K562 (cell line): ENCODE measurements around the gene PHACTR3. TPM values are rescaled to one million over a fixed set of nuclear protein-coding genes. Genes with fewer than 3 reads are reported as not detected.

ENCODE experiments used
- ATAC-seq: fragments of 200-7000 bp; cut with Tn5 transposase; 3 replicates; pipeline ENCODE4 v1.9.1; 2020; ENCODE audit warnings: moderate library complexity
- BruUV-seq: library from RNA; stranded (reverse); fragments of 400-500 nt; replicated peaks from 2 replicates; lab custom pipeline; 2021; lab: Mats Ljungman, UMichigan
- CTCF ChIA-PET: fragments of 300-600 bp; formaldehyde crosslinking; extraction: SDS; loops from one replicate; lab custom pipeline; 2021; ENCODE audit warnings: low intra/inter-chr PET ratio; lab: Yijun Ruan, JAX
- POLR2A ChIA-PET: fragments of 300-600, 350-650 bp; sonication (Branson Sonifier 250); formaldehyde crosslinking; extraction: SDS; loops from one replicate; lab custom pipeline; 2021; ENCODE audit warnings: antibody characterized with exemption, inconsistent platforms; lab: Yijun Ruan, JAX
- DNase-seq, 4 experiments: peaks; one replicate each; pipeline versions ENCODE4 v3.0.0 to v3.0.0-alpha.2; 2011 to 2018; ENCODE audit warnings: low spot score in 3 of 4, mixed read lengths in 3 of 4; ENCODE audit errors: extremely low read depth in 1 of 4
- FAIRE-seq: peaks from 2 replicates; lab custom pipeline; 2011; peaks lifted over from hg19 to GRCh38; lab: Jason Lieb, UNC
- H2AFZ ChIP-seq: 2 replicates; pipeline ENCODE4 v1.6.0; 2011; ENCODE audit warnings: low read depth, low read length, control low read depth, inconsistent platforms
- H3K27ac ChIP-seq: fragments of 200-600 bp; 3 replicates; pipeline ENCODE4 v1.8.0; 2011; ENCODE audit warnings: low read depth, mild to moderate bottlenecking, control low read depth, inconsistent platforms, low read length, moderate library complexity, mixed read lengths; ENCODE audit errors: extremely low read depth
- H3K27me3 ChIP-seq, 2 experiments: fragments of 300-600 bp in 1 of 2; 2 replicates in 1 of 2; 3 replicates in 1 of 2; pipeline versions ENCODE4 v1.6.0 to v1.8.0; 2011; ENCODE audit warnings: inconsistent platforms in 2 of 2, low read length in 2 of 2, mild to moderate bottlenecking in 1 of 2, mixed read lengths in 1 of 2, moderate library complexity in 1 of 2; ENCODE audit not compliant: control insufficient read depth in 2 of 2, insufficient read depth in 2 of 2
- H3K36me3 ChIP-seq: fragments of 300-600 bp; 3 replicates; pipeline ENCODE4 v1.8.0; 2011; ENCODE audit warnings: mild to moderate bottlenecking, low read length, inconsistent platforms; ENCODE audit not compliant: control insufficient read depth, insufficient read depth
- H3K4me1 ChIP-seq, 2 experiments: fragments of 200-600 bp in 1 of 2; replicated peaks in 1 of 2; 2 replicates in 1 of 2; 3 replicates in 1 of 2; pipeline versions ENCODE4 v1.5.1 to v1.8.0; 2011; ENCODE audit warnings: inconsistent platforms in 2 of 2, low read length in 2 of 2, mild to moderate bottlenecking in 1 of 2, mixed read lengths in 1 of 2, moderate library complexity in 1 of 2; ENCODE audit not compliant: control insufficient read depth in 2 of 2, insufficient read depth in 2 of 2
- H3K4me2 ChIP-seq: 2 replicates; pipeline ENCODE4 v1.6.1; 2011; ENCODE audit warnings: low read length, control low read depth, inconsistent platforms, mixed read lengths; ENCODE audit not compliant: insufficient read depth
- H3K4me3 ChIP-seq: fragments of 200-600 bp; sonication (generic), shearing (Covaris generic); 2 replicates; pipeline ENCODE4 v1.5.1; 2016; ENCODE audit warnings: control low read depth, inconsistent platforms
- H3K79me2 ChIP-seq: fragments of 200-600 bp; 3 replicates; pipeline ENCODE4 v1.8.0; 2011; ENCODE audit warnings: low read length, inconsistent platforms; ENCODE audit not compliant: control insufficient read depth, insufficient read depth
- H3K9ac ChIP-seq, 2 experiments: 2 replicates each; pipeline versions ENCODE4 v1.6.0 to v1.6.1; 2011; ENCODE audit warnings: low read depth in 2 of 2, low read length in 2 of 2, control low read depth in 1 of 2, inconsistent platforms in 1 of 2, mild to moderate bottlenecking in 1 of 2, mixed read lengths in 1 of 2; ENCODE audit not compliant: insufficient read depth in 1 of 2
- H3K9me1 ChIP-seq: one replicate; pipeline ENCODE4 v1.6.0; 2011; ENCODE audit warnings: inconsistent platforms, mild to moderate bottlenecking, low read length, moderate library complexity; ENCODE audit not compliant: control insufficient read depth, insufficient read depth
- H3K9me3 ChIP-seq: replicated peaks from 2 replicates; pipeline ENCODE4 v1.5.1; 2011; ENCODE audit warnings: low read depth, low read length, inconsistent platforms; ENCODE audit not compliant: control insufficient read depth, insufficient read depth
- H4K20me1 ChIP-seq: replicated peaks from 2 replicates; pipeline ENCODE4 v1.6.1; 2011; ENCODE audit warnings: low read length, inconsistent platforms, mixed read lengths; ENCODE audit not compliant: control insufficient read depth, insufficient read depth
- CHD2 ChIP-seq: IDR thresholded peaks from 2 replicates; pipeline ENCODE4 v1.6.1; 2011; ENCODE audit warnings: low read depth, low read length
- ETV1 ChIP-seq: fragments of 450-650 bp; conservative IDR thresholded peaks from 2 replicates; pipeline ENCODE4 v1.6.1; 2016; ENCODE audit warnings: missing genetic modification characterization, control low read depth, low read depth, missing compliant biosample characterization
- FOXM1 ChIP-seq, 2 experiments: fragments of 450-650 bp in 1 of 2; sonication (generic) in 1 of 2; formaldehyde crosslinking in 1 of 2; IDR thresholded peaks; 2 replicates each; pipeline versions ENCODE4 v1.6.1 to v1.9.0; 2017 to 2022; ENCODE audit warnings: low read depth in 2 of 2, mild to moderate bottlenecking in 2 of 2, missing genetic modification reagents in 1 of 2, moderate library complexity in 1 of 2
- HDAC6 ChIP-seq: IDR thresholded peaks from 2 replicates; pipeline ENCODE4 v1.6.1; 2012; ENCODE audit warnings: low read depth, mild to moderate bottlenecking, control low read depth, inconsistent platforms, low read length, moderate library complexity
- HDAC8 ChIP-seq: fragments of 450-650 bp; IDR thresholded peaks from 2 replicates; pipeline ENCODE4 v1.6.1; 2016; ENCODE audit warnings: mild to moderate bottlenecking, missing genetic modification characterization, moderate library complexity, missing compliant biosample characterization
- HNRNPH1 ChIP-seq: fragments of 200-400 bp; formaldehyde crosslinking; optimal IDR thresholded peaks from 2 replicates; pipeline ENCODE3; 2017; ENCODE audit warnings: low read depth, mild to moderate bottlenecking, low read length, moderate library complexity
- NR2C2 ChIP-seq, 2 experiments: fragments of 200-800 bp in 1 of 2; sonication (Bioruptor generic) in 1 of 2; sonication (generic) in 1 of 2; formaldehyde crosslinking in 1 of 2; IDR thresholded peaks; 2 replicates each; pipeline versions ENCODE4 v1.6.1 to v1.8.0; 2016 to 2022; ENCODE audit warnings: mild to moderate bottlenecking in 1 of 2, missing compliant biosample characterization in 1 of 2, missing genetic modification characterization in 1 of 2, missing genetic modification reagents in 1 of 2
- XRCC5 ChIP-seq: fragments of 200-400 bp; formaldehyde crosslinking; IDR thresholded peaks from 2 replicates; pipeline ENCODE4 v1.6.1; 2017; ENCODE audit warnings: low read depth, mild to moderate bottlenecking, low read length
- YBX1 ChIP-seq: fragments of 450-650 bp; IDR thresholded peaks from 2 replicates; pipeline ENCODE4 v1.7.1; 2016; ENCODE audit warnings: mild to moderate bottlenecking
- ZBED1 ChIP-seq: IDR thresholded peaks from 2 replicates; pipeline ENCODE4 v1.6.1; 2014
- ZNF12 ChIP-seq: sonication (generic); formaldehyde crosslinking; IDR thresholded peaks from 2 replicates; pipeline ENCODE4 v1.4.0; 2020; ENCODE audit warnings: mild to moderate bottlenecking, missing genetic modification reagents
- ZNF121 ChIP-seq: sonication (generic); formaldehyde crosslinking; conservative IDR thresholded peaks from 2 replicates; pipeline ENCODE4 v1.8.0; 2022; ENCODE audit warnings: missing genetic modification reagents
- ZNF165 ChIP-seq: fragments of 250-450 bp; sonication (Bioruptor Pico); IDR thresholded peaks from 2 replicates; pipeline ENCODE4 v1.4.0; 2020; ENCODE audit warnings: borderline replicate concordance
- ZNF583 ChIP-seq: fragments of 250-450 bp; sonication (Bioruptor Pico); IDR thresholded peaks from 2 replicates; pipeline ENCODE4 v1.4.0; 2020
- ZNF778 ChIP-seq: fragments of 450-650 bp; formaldehyde crosslinking; IDR thresholded peaks from 2 replicates; pipeline ENCODE4 v1.4.0; 2020; ENCODE audit warnings: mild to moderate bottlenecking, moderate library complexity
- ZNF830 ChIP-seq: fragments of 250-450 bp; sonication (Bioruptor Pico); IDR thresholded peaks from 2 replicates; pipeline ENCODE4 v1.5.0; 2021; ENCODE audit warnings: mild to moderate bottlenecking
- WGBS: fragments of 100-300 bp; shearing (Covaris generic); methylation state at CpG from one replicate; pipeline ENCODE4 v1.1.6; 2016; ENCODE audit warnings: low coverage, mixed read lengths; ENCODE audit not compliant: insufficient coverage; ENCODE audit errors: missing lambda C conversion rate; 5-methylcytosine and 5-hydroxymethylcytosine counted together
- in situ Hi-C: fragments of 300-500 bp; cut with MboI; formaldehyde crosslinking; loops from 4 replicates; pipeline ENCODE4 v1.15.0; 2018; ENCODE audit warnings: inconsistent platforms, mixed read lengths
- intact Hi-C: fragments of 100-400 bp; cut with micrococcal nuclease; formaldehyde crosslinking; loops from 2 replicates; pipeline ENCODE4 v1.14.2; 2022
- polyA plus RNA-seq, 8 experiments: library from polyadenylated mRNA; depleted of rRNA in 4 of 8; stranded (reverse) in 5 of 8; unstranded in 3 of 8; fragments of >200 nt; fragmentation: Nextera tagmentation in 2 of 8; fragmentation: Illumina TruSeq in 1 of 8; extraction: Ambion mirVana in 2 of 8; extraction: Trizol in 1 of 8; gene quantifications; 2 replicates each; pipeline versions ENCODE4 v1.2.1 to v1.2.3, GENCODE V29; 2011 to 2014; ENCODE audit warnings: inconsistent platforms in 1 of 8, missing spikeins in 1 of 8
- total RNA-seq, 7 experiments: library from RNA; depleted of rRNA in 6 of 7; stranded (reverse); fragments of >200 nt in 6 of 7; fragmentation: Illumina TruSeq in 2 of 7; extraction: Trizol in 2 of 7; gene quantifications; 2 replicates each; pipeline versions ENCODE4 v1.2.1 to v1.2.3, GENCODE V29; 2011 to 2021; ENCODE audit warnings: low replicate concordance in 1 of 7
- TF ChIP-seq, protein P1 (sequence below), 2 experiments: fragments of 250-450 bp in 1 of 2; fragments of 450-650 bp in 1 of 2; sonication (Bioruptor Pico) in 1 of 2; IDR thresholded peaks; 2 replicates each; pipeline versions ENCODE4 v1.6.1 to v1.8.0; 2016 to 2021; ENCODE audit warnings: mild to moderate bottlenecking in 2 of 2, moderate library complexity in 2 of 2, missing compliant biosample characterization in 1 of 2, missing genetic modification characterization in 1 of 2
- TF ChIP-seq, protein P2 (sequence below): fragments of 450-650 bp; formaldehyde crosslinking; IDR thresholded peaks from 2 replicates; pipeline ENCODE4 v1.4.0; 2022; ENCODE audit warnings: missing genetic modification characterization

PHACTR3 gene
- total and polyA plus RNA-seq, 9 of the 15 experiments (the other 6 are each of a cell fraction or from before 2014, with no cell fraction given), result not detected

DNA sequence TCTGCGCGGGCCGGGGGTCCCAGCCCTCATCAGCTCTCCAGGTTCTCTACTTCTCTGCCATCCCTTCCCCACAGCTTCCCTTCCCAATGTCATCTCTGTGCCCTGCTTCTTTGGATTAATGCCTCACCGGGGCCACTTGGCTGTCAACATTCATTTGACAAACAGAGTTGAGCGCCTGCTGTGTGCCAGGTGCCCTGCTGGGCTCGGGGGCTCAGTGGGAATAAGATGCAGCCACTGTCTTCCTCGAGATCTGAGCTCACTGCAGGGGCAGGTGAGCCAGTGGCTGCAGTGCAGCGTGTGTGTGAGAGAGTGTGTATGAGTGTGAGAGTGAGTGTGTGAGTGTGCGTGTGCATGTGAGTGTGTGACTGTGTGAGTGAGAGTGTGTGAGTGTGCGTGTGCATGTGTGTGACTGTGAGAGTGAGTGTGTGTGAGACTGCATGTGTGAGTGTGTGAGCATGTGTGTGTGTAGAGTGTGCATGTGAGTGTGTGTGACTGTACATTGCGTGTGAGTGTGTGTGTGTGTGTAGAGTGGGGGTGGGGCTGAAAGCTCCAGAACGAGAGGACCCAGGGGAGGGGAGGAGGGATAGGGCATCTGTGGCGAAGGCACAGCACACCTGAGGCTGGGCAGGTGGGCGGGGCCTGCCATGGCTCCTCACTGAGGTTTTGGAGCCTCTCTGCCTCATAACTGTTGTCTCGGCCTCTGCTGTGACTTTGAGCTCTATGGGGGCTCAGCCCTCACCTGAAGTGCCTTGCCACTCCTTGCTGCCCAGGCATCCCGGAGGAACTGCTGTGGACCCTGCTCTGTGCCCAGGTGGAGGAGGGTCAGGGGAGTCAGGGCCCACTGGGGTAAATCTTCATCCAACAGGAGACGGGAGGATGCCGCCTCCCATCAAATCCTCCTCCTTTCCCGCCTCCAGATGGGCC is 36.5 kb upstream of the PHACTR3 start:
- no peaks in the 10 kb centered on the region for H3K36me3 ChIP-seq
- H3K27ac ChIP-seq, result no peak overlapping the region
- ATAC-seq (no peak), FAIRE-seq (no peak), DNase-seq (no peak)
- in situ Hi-C loops, result no loop called here
- H3K4me3 ChIP-seq, result no peak overlapping the region
- H3K4me1 ChIP-seq, result peaks cover 0 to 6% of the 10 kb centered on the region in 2 experiments; a peak in 2 of 5 replicates
- ChIA-PET POLR2A (no interaction called here), CTCF (no interaction called here)
- no peaks in the 10 kb centered on the region for H3K79me2 ChIP-seq
- no peaks in the 10 kb centered on the region for H3K9me1 ChIP-seq
- BruUV-seq, result no TSS peak
- 0 out of 2 replicates have a peak, but pooled peaks cover 5% of the 10 kb centered on the region for H4K20me1 ChIP-seq
- H3K27me3 ChIP-seq, result no peaks in the 10 kb centered on the region
- no peak overlapping the region for H2AFZ ChIP-seq
- TF ChIP-seq, protein P1, sequence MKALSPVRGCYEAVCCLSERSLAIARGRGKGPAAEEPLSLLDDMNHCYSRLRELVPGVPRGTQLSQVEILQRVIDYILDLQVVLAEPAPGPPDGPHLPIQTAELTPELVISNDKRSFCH (CRISPR knock-in tag; IDR thresholded peaks at IDR 0.05), result no peak
- TF ChIP-seq, protein P1 (tag; IDR thresholded peaks at IDR 0.05), result no peak
- no peak for TF ChIP-seq CHD2
- TF ChIP-seq HNRNPH1, result no peak
- TF ChIP-seq NR2C2 (CRISPR knock-in tag; IDR thresholded peaks at IDR 0.05), result no peak
- no peak for TF ChIP-seq NR2C2 (tag; IDR thresholded peaks at IDR 0.05)
- TF ChIP-seq ETV1 (tag), result no peak
- no peak for TF ChIP-seq ZNF12 (CRISPR knock-in tag)
- TF ChIP-seq ZNF778, result no peak
- TF ChIP-seq ZNF830, result no peak
- no peak for TF ChIP-seq XRCC5
- no peak for TF ChIP-seq HDAC8 (tag)
- no peak for TF ChIP-seq HDAC6
- TF ChIP-seq ZNF121, result no peak
- TF ChIP-seq ZBED1, result no peak
- TF ChIP-seq ZNF165 (CRISPR knock-in tag), result no peak
- TF ChIP-seq, protein P2, sequence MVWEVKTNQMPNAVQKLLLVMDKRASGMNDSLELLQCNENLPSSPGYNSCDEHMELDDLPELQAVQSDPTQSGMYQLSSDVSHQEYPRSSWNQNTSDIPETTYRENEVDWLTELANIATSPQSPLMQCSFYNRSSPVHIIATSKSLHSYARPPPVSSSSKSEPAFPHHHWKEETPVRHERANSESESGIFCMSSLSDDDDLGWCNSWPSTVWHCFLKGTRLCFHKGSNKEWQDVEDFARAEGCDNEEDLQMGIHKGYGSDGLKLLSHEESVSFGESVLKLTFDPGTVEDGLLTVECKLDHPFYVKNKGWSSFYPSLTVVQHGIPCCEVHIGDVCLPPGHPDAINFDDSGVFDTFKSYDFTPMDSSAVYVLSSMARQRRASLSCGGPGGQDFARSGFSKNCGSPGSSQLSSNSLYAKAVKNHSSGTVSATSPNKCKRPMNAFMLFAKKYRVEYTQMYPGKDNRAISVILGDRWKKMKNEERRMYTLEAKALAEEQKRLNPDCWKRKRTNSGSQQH (CRISPR knock-in tag), result no peak
- no peak for TF ChIP-seq ZNF583 (CRISPR knock-in tag)
- TF ChIP-seq YBX1, result no peak
- TF ChIP-seq FOXM1 (IDR thresholded peaks at IDR 0.05; ENCODE audit: low read depth), result no peak
- no peak for TF ChIP-seq FOXM1 (CRISPR knock-in tag; IDR thresholded peaks at IDR 0.05; ENCODE audit: low read depth)
- no peak overlapping the region for H3K9ac ChIP-seq
- no peak overlapping the region for H3K4me2 ChIP-seq
- no peaks in the 10 kb centered on the region for H3K9me3 ChIP-seq
- intact Hi-C loops, result no loop called here
- WGBS, result 2% methylated on average over 17 of the region's 19 CpGs
